NCI-H1048 (cell line): ENCODE measurements around the gene SMAD1.
A peak's percentile ranks its signal among the peaks of the same experiment; 100 is the strongest.
"Not testable (repeated sequence)": the region's sequence is repeated elsewhere in the genome, so short reads cannot be mapped to it uniquely, and the experiment has no call there.

Experiments
- DNase-seq: peaks from one replicate; lab custom pipeline; 2025; lab: John Stamatoyannopoulos, UW

SMAD1 gene

GRCh38 chr4:145528601-145529000, 46.9 kb downstream of the SMAD1 start:
- no peak for DNase-seq

GRCh38 chr4:145530189-145530588, 48.5 kb downstream of the SMAD1 start:
- DNase-seq, result no peak

- no peak for DNase-seq
These were observed 49.0 kb downstream of the SMAD1 start for GRCh38 chr4:145530662-145531061.

- DNase-seq, result no peak
These were observed 49.6 kb downstream of the SMAD1 start for GRCh38 chr4:145531223-145531622.

- DNase-seq, result no peak
These were observed 50.2 kb downstream of the SMAD1 start for GRCh38 chr4:145531859-145532258.

- DNase-seq, result no peak
These were observed 51.3 kb downstream of the SMAD1 start for GRCh38 chr4:145533001-145533400.

GRCh38 chr4:145533415-145533814, 51.8 kb downstream of the SMAD1 start:
- not testable (repeated sequence) for DNase-seq

- DNase-seq, result no peak
These were observed 52.3 kb downstream of the SMAD1 start for GRCh38 chr4:145533961-145534360.

GRCh38 chr4:145535202-145535601, 53.5 kb downstream of the SMAD1 start:
- DNase-seq, result no peak

- no peak for DNase-seq
These were observed 54.4 kb downstream of the SMAD1 start for GRCh38 chr4:145536044-145536443.

GRCh38 chr4:145538596-145538995, 56.9 kb downstream of the SMAD1 start:
- DNase-seq, result no peak

- no peak for DNase-seq
These were observed 58.0 kb downstream of the SMAD1 start for GRCh38 chr4:145539671-145540070.

- DNase-seq, result no peak
These were observed 58.6 kb downstream of the SMAD1 start for GRCh38 chr4:145540235-145540634.

- no peak for DNase-seq
These were observed 59.7 kb downstream of the SMAD1 start for GRCh38 chr4:145541346-145541745.

GRCh38 chr4:145545031-145545430, 63.4 kb downstream of the SMAD1 start:
- DNase-seq, result no peak

GRCh38 chr4:145545538-145546174, 64.0 kb downstream of the SMAD1 start:
- no peak for DNase-seq

GRCh38 chr4:145546175-145546915, 64.7 kb downstream of the SMAD1 start:
- DNase-seq, result no peak

- DNase-seq, result no peak
These were observed 70.0 kb downstream of the SMAD1 start for GRCh38 chr4:145551660-145552059.

GRCh38 chr4:145552181-145552822, 70.6 kb downstream of the SMAD1 start:
- DNase-seq, result no peak

GRCh38 chr4:145553375-145553774, 71.7 kb downstream of the SMAD1 start:
- no peak for DNase-seq

- DNase-seq, result no peak
These were observed 73.0 kb downstream of the SMAD1 start for GRCh38 chr4:145554691-145555090.

GRCh38 chr4:145557720-145558119, 76.1 kb downstream of the SMAD1 start:
- DNase-seq, result peak; percentile 31

GRCh38 chr4:145563293-145563985, 81.8 kb downstream of the SMAD1 start:
- no peak for DNase-seq
